HCT116 (cell line): ENCODE results near the gene SEMA4D.

Experiments used
- ATF3 ChIP-seq: IDR thresholded peaks from 2 replicates; pipeline ENCODE4 v1.6.1; 2012
- CBX3 ChIP-seq: IDR thresholded peaks from 2 replicates; pipeline ENCODE4 v1.6.1; 2012; ENCODE audit warnings: low read depth
- CEBPB ChIP-seq: IDR thresholded peaks from 2 replicates; pipeline ENCODE4 v1.6.1; 2012; ENCODE audit warnings: low read depth
- EGR1 ChIP-seq: IDR thresholded peaks from 2 replicates; pipeline ENCODE4 v1.6.1; 2012; ENCODE audit warnings: low read depth
- POLR2A ChIP-seq: IDR thresholded peaks from 2 replicates; pipeline ENCODE4 v1.7.0; 2011; ENCODE audit warnings: borderline replicate concordance; ENCODE audit not compliant: insufficient read depth, insufficient read length; ENCODE audit errors: extremely low read depth
- POLR2AphosphoS5 ChIP-seq: IDR thresholded peaks from 2 replicates; pipeline ENCODE4 v1.6.1; 2011; ENCODE audit warnings: mild to moderate bottlenecking, low read depth, low read length, moderate library complexity
- RAD21 ChIP-seq: IDR thresholded peaks from 2 replicates; pipeline ENCODE4 v1.6.1; 2012; ENCODE audit warnings: low read depth, mild to moderate bottlenecking
- YY1 ChIP-seq: IDR thresholded peaks from 2 replicates; pipeline ENCODE4 v1.6.1; 2011; ENCODE audit warnings: low read length, low read depth, moderate library complexity, mild to moderate bottlenecking; ENCODE audit not compliant: insufficient replicate concordance; ENCODE audit errors: extremely low read depth
- ZFX ChIP-seq: fragments of 450-650 bp; IDR thresholded peaks from 2 replicates; pipeline ENCODE4 v1.6.1; 2017
- ZNF274 ChIP-seq: fragments of 200-500 bp; sonication (Bioruptor generic); IDR thresholded peaks from 2 replicates; pipeline ENCODE4 v1.6.1; 2014; ENCODE audit warnings: mild to moderate bottlenecking, low read depth, low read length, inconsistent platforms
- TF ChIP-seq, protein P1 (sequence below), 3 experiments: fragments of 200-600 bp in 1 of 3; sonication (generic) in 1 of 3; IDR thresholded peaks in 2 of 3; conservative IDR thresholded peaks in 1 of 3; 2 replicates each; pipeline ENCODE4 v1.5.1; 2012 to 2017; ENCODE audit warnings: low read depth in 2 of 3, low read length in 2 of 3, antibody characterized with exemption in 1 of 3, borderline replicate concordance in 1 of 3, control low read depth in 1 of 3, mild to moderate bottlenecking in 1 of 3, mixed read lengths in 1 of 3, mixed run types in 1 of 3, moderate library complexity in 1 of 3; ENCODE audit not compliant: insufficient read depth in 1 of 3
- TF ChIP-seq, protein P2 (sequence below): IDR thresholded peaks from 2 replicates; pipeline ENCODE4 v1.6.1; 2012; ENCODE audit warnings: low read depth

GRCh38 chr9:89438194-89438593 lies 59.7 kb downstream of the SEMA4D start:
- TF ChIP-seq, protein P1, sequence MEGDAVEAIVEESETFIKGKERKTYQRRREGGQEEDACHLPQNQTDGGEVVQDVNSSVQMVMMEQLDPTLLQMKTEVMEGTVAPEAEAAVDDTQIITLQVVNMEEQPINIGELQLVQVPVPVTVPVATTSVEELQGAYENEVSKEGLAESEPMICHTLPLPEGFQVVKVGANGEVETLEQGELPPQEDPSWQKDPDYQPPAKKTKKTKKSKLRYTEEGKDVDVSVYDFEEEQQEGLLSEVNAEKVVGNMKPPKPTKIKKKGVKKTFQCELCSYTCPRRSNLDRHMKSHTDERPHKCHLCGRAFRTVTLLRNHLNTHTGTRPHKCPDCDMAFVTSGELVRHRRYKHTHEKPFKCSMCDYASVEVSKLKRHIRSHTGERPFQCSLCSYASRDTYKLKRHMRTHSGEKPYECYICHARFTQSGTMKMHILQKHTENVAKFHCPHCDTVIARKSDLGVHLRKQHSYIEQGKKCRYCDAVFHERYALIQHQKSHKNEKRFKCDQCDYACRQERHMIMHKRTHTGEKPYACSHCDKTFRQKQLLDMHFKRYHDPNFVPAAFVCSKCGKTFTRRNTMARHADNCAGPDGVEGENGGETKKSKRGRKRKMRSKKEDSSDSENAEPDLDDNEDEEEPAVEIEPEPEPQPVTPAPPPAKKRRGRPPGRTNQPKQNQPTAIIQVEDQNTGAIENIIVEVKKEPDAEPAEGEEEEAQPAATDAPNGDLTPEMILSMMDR (IDR thresholded peaks at IDR 0.05 in 2 of 3, conservative IDR thresholded peaks at IDR 0.05 in 1 of 3; ENCODE audit: borderline replicate concordance in 1 of 3, insufficient read depth in 1 of 3, low read depth in 2 of 3, low read length in 2 of 3), result no peak
- TF ChIP-seq POLR2AphosphoS5, result no peak
- TF ChIP-seq CBX3, result no peak
- TF ChIP-seq ATF3, result no peak
- no peak for TF ChIP-seq RAD21
- TF ChIP-seq EGR1, result no peak
- TF ChIP-seq ZNF274, result no peak
- TF ChIP-seq CEBPB, result no peak
- TF ChIP-seq ZFX, result no peak
- TF ChIP-seq, protein P2, sequence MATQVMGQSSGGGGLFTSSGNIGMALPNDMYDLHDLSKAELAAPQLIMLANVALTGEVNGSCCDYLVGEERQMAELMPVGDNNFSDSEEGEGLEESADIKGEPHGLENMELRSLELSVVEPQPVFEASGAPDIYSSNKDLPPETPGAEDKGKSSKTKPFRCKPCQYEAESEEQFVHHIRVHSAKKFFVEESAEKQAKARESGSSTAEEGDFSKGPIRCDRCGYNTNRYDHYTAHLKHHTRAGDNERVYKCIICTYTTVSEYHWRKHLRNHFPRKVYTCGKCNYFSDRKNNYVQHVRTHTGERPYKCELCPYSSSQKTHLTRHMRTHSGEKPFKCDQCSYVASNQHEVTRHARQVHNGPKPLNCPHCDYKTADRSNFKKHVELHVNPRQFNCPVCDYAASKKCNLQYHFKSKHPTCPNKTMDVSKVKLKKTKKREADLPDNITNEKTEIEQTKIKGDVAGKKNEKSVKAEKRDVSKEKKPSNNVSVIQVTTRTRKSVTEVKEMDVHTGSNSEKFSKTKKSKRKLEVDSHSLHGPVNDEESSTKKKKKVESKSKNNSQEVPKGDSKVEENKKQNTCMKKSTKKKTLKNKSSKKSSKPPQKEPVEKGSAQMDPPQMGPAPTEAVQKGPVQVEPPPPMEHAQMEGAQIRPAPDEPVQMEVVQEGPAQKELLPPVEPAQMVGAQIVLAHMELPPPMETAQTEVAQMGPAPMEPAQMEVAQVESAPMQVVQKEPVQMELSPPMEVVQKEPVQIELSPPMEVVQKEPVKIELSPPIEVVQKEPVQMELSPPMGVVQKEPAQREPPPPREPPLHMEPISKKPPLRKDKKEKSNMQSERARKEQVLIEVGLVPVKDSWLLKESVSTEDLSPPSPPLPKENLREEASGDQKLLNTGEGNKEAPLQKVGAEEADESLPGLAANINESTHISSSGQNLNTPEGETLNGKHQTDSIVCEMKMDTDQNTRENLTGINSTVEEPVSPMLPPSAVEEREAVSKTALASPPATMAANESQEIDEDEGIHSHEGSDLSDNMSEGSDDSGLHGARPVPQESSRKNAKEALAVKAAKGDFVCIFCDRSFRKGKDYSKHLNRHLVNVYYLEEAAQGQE, result no peak
- TF ChIP-seq POLR2A, result no peak
- TF ChIP-seq YY1, result no peak
